HEK293 (cell line): ENCODE measurements around the gene AMZ1.
A peak's percentile ranks its signal among the peaks of the same experiment; 100 is the strongest.

Experiments used
- CTCF ChIA-PET: fragments of 350-600 bp; formaldehyde crosslinking; extraction: SDS; loops from one replicate; lab custom pipeline; 2021; ENCODE audit warnings: antibody characterized with exemption; lab: Yijun Ruan, JAX
- POLR2A ChIA-PET: fragments of 300-600 bp; formaldehyde crosslinking; extraction: SDS; loops from one replicate; lab custom pipeline; 2020; ENCODE audit warnings: antibody characterized with exemption, inconsistent platforms; lab: Yijun Ruan, JAX
- H3K27ac ChIP-seq: fragments of 200-500 bp; sonication (Bioruptor generic); 2 replicates; pipeline ENCODE4 v1.5.1; 2014; ENCODE audit warnings: low read depth, low read length, control low read depth, inconsistent platforms; ENCODE audit errors: extremely low read depth
- H3K36me3 ChIP-seq, 2 experiments: fragments of 200-500 bp in 1 of 2; sonication (Bioruptor generic) in 1 of 2; 1 replicate in 1 of 2; 2 replicates in 1 of 2; pipeline ENCODE4 v1.5.1; 2014 to 2017; ENCODE audit warnings: inconsistent platforms in 2 of 2, low read length in 2 of 2; ENCODE audit not compliant: control insufficient read depth in 2 of 2, insufficient read depth in 1 of 2
- H3K4me1 ChIP-seq: fragments of 200-500 bp; sonication (Bioruptor generic); 2 replicates; pipeline ENCODE4 v1.5.1; 2014; ENCODE audit warnings: mild to moderate bottlenecking, low read length, inconsistent platforms; ENCODE audit not compliant: control insufficient read depth, insufficient read depth
- H3K4me3 ChIP-seq: 2 replicates; pipeline ENCODE4 v1.5.1; 2011; ENCODE audit warnings: low read depth, mild to moderate bottlenecking, control low read depth, low read length, moderate library complexity
- H3K9me3 ChIP-seq: fragments of 200-500 bp; sonication (Bioruptor generic); 2 replicates; pipeline ENCODE4 v1.5.1; 2014; ENCODE audit warnings: low read depth, low read length, inconsistent platforms; ENCODE audit not compliant: control insufficient read depth, insufficient read depth
- FEZF1 ChIP-seq: fragments of 450-650 bp; formaldehyde crosslinking; IDR thresholded peaks from 2 replicates; pipeline ENCODE4 v1.5.1; 2016; ENCODE audit warnings: missing biosample characterization, missing genetic modification characterization
- GLIS2 ChIP-seq: fragments of 450-650 bp; formaldehyde crosslinking; IDR thresholded peaks from 2 replicates; pipeline ENCODE4 v1.5.1; 2016; ENCODE audit warnings: missing biosample characterization, missing genetic modification characterization
- HIC1 ChIP-seq: fragments of 450-650 bp; formaldehyde crosslinking; IDR thresholded peaks from 2 replicates; pipeline ENCODE4 v1.5.1; 2016; ENCODE audit warnings: missing biosample characterization, missing genetic modification characterization
- SCRT1 ChIP-seq: fragments of 450-650 bp; formaldehyde crosslinking; IDR thresholded peaks from 2 replicates; pipeline ENCODE4 v1.5.1; 2016; ENCODE audit warnings: missing biosample characterization, missing genetic modification characterization, borderline replicate concordance
- SP7 ChIP-seq: fragments of 450-650 bp; formaldehyde crosslinking; IDR thresholded peaks from 2 replicates; pipeline ENCODE4 v1.5.1; 2016; ENCODE audit warnings: missing biosample characterization, missing genetic modification characterization
- ZBTB8A ChIP-seq: fragments of 450-650 bp; formaldehyde crosslinking; IDR thresholded peaks from 2 replicates; pipeline ENCODE4 v1.5.1; 2016; ENCODE audit warnings: missing biosample characterization, missing genetic modification characterization
- ZFHX2 ChIP-seq: fragments of 450-650 bp; formaldehyde crosslinking; conservative IDR thresholded peaks from 2 replicates; pipeline ENCODE4 v1.5.1; 2016; ENCODE audit warnings: missing biosample characterization, missing genetic modification characterization
- ZFP3 ChIP-seq: fragments of 450-650 bp; formaldehyde crosslinking; IDR thresholded peaks from 2 replicates; pipeline ENCODE4 v1.5.1; 2016; ENCODE audit warnings: low read depth, missing biosample characterization, missing genetic modification characterization
- ZFP69B ChIP-seq: fragments of 450-650 bp; formaldehyde crosslinking; IDR thresholded peaks from 2 replicates; pipeline ENCODE4 v1.5.1; 2016; ENCODE audit warnings: missing biosample characterization, missing genetic modification characterization
- ZNF140 ChIP-seq: fragments of 450-650 bp; formaldehyde crosslinking; IDR thresholded peaks from 2 replicates; pipeline ENCODE4 v1.5.1; 2016; ENCODE audit warnings: missing biosample characterization, missing genetic modification characterization
- ZNF155 ChIP-seq: fragments of 450-650 bp; formaldehyde crosslinking; IDR thresholded peaks from 2 replicates; pipeline ENCODE4 v1.5.1; 2016; ENCODE audit warnings: missing biosample characterization, missing genetic modification characterization
- ZNF354C ChIP-seq: fragments of 450-650 bp; formaldehyde crosslinking; IDR thresholded peaks from 2 replicates; pipeline ENCODE4 v1.5.1; 2016; ENCODE audit warnings: missing biosample characterization, missing genetic modification characterization, low read depth, borderline replicate concordance
- ZNF366 ChIP-seq: fragments of 450-650 bp; formaldehyde crosslinking; conservative IDR thresholded peaks from 2 replicates; pipeline ENCODE4 v1.5.1; 2016; ENCODE audit warnings: missing biosample characterization, missing genetic modification characterization
- ZNF548 ChIP-seq: fragments of 450-650 bp; formaldehyde crosslinking; IDR thresholded peaks from 2 replicates; pipeline ENCODE4 v1.5.1; 2016; ENCODE audit warnings: missing biosample characterization, missing genetic modification characterization
- ZNF654 ChIP-seq: fragments of 450-650 bp; formaldehyde crosslinking; IDR thresholded peaks from 2 replicates; pipeline ENCODE4 v1.5.1; 2016; ENCODE audit warnings: low read depth, missing biosample characterization, missing genetic modification characterization
- ZNF701 ChIP-seq: fragments of 450-650 bp; formaldehyde crosslinking; IDR thresholded peaks from 2 replicates; pipeline ENCODE4 v1.5.1; 2016; ENCODE audit warnings: missing biosample characterization, missing genetic modification characterization
- ZNF704 ChIP-seq: fragments of 450-650 bp; formaldehyde crosslinking; IDR thresholded peaks from 2 replicates; pipeline ENCODE4 v1.5.1; 2016; ENCODE audit warnings: missing biosample characterization, missing genetic modification characterization
- ZNF843 ChIP-seq: fragments of 450-650 bp; formaldehyde crosslinking; IDR thresholded peaks from 2 replicates; pipeline ENCODE4 v1.5.1; 2016; ENCODE audit warnings: missing biosample characterization, missing genetic modification characterization
- TF ChIP-seq, protein P1 (sequence below): fragments of 450-650 bp; formaldehyde crosslinking; IDR thresholded peaks from 2 replicates; pipeline ENCODE4 v1.5.1; 2017; ENCODE audit warnings: missing biosample characterization, missing genetic modification characterization
- TF ChIP-seq, protein P2 (sequence below): fragments of 450-650 bp; formaldehyde crosslinking; IDR thresholded peaks from 2 replicates; pipeline ENCODE4 v1.5.1; 2016; ENCODE audit warnings: missing biosample characterization, missing genetic modification characterization
- TF ChIP-seq, protein P3 (sequence below): fragments of 450-650 bp; formaldehyde crosslinking; IDR thresholded peaks from 2 replicates; pipeline ENCODE4 v1.5.1; 2016; ENCODE audit warnings: missing biosample characterization, missing genetic modification characterization, low read depth
- TF ChIP-seq, protein P4 (sequence below): fragments of 450-650 bp; formaldehyde crosslinking; IDR thresholded peaks from 2 replicates; pipeline ENCODE4 v1.5.1; 2016; ENCODE audit warnings: missing biosample characterization, missing genetic modification characterization
- TF ChIP-seq, protein P5 (sequence below): fragments of 450-650 bp; formaldehyde crosslinking; IDR thresholded peaks from 2 replicates; pipeline ENCODE4 v1.5.1; 2017; ENCODE audit warnings: missing biosample characterization, missing genetic modification characterization

The AMZ1 gene

GRCh38 chr7:2758673-2759616, 70.9 kb downstream of the AMZ1 start:
- ChIA-PET CTCF (interaction anchor here (0.5 to 1.0 kb wide), 4 partner anchors 19 to 115 kb away, joined by 3 to 6 read pairs (median 4); no protein-coding TSS in a partner anchor), POLR2A (interaction anchor here (0.9 kb wide), 1 partner anchor 63 kb away, joined by 3 read pairs; no protein-coding TSS in a partner anchor)
- Histone ChIP-seq H3K9me3 (no peaks in the 10 kb centered on the region), H3K4me1 (peaks cover 6% of the 10 kb centered on the region), H3K27ac (peak overlapping the region; percentile 45), H3K36me3 (no peaks in the 10 kb centered on the region), H3K4me3 (no peak overlapping the region)
- peak; percentile 43 for TF ChIP-seq ZNF654
- TF ChIP-seq, protein P1, sequence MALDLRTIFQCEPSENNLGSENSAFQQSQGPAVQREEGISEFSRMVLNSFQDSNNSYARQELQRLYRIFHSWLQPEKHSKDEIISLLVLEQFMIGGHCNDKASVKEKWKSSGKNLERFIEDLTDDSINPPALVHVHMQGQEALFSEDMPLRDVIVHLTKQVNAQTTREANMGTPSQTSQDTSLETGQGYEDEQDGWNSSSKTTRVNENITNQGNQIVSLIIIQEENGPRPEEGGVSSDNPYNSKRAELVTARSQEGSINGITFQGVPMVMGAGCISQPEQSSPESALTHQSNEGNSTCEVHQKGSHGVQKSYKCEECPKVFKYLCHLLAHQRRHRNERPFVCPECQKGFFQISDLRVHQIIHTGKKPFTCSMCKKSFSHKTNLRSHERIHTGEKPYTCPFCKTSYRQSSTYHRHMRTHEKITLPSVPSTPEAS (tag by site-specific recombination), result no peak
- TF ChIP-seq ZNF366 (tag by site-specific recombination), result peak; percentile 33; the same call in 1 of the 2 replicates
- peak; percentile 78 for TF ChIP-seq ZBTB8A (tag by site-specific recombination)
- TF ChIP-seq ZFP69B (tag by site-specific recombination), result no peak
- TF ChIP-seq, protein P2, sequence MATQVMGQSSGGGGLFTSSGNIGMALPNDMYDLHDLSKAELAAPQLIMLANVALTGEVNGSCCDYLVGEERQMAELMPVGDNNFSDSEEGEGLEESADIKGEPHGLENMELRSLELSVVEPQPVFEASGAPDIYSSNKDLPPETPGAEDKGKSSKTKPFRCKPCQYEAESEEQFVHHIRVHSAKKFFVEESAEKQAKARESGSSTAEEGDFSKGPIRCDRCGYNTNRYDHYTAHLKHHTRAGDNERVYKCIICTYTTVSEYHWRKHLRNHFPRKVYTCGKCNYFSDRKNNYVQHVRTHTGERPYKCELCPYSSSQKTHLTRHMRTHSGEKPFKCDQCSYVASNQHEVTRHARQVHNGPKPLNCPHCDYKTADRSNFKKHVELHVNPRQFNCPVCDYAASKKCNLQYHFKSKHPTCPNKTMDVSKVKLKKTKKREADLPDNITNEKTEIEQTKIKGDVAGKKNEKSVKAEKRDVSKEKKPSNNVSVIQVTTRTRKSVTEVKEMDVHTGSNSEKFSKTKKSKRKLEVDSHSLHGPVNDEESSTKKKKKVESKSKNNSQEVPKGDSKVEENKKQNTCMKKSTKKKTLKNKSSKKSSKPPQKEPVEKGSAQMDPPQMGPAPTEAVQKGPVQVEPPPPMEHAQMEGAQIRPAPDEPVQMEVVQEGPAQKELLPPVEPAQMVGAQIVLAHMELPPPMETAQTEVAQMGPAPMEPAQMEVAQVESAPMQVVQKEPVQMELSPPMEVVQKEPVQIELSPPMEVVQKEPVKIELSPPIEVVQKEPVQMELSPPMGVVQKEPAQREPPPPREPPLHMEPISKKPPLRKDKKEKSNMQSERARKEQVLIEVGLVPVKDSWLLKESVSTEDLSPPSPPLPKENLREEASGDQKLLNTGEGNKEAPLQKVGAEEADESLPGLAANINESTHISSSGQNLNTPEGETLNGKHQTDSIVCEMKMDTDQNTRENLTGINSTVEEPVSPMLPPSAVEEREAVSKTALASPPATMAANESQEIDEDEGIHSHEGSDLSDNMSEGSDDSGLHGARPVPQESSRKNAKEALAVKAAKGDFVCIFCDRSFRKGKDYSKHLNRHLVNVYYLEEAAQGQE (tag by site-specific recombination), result peak; percentile 76
- TF ChIP-seq, protein P3, sequence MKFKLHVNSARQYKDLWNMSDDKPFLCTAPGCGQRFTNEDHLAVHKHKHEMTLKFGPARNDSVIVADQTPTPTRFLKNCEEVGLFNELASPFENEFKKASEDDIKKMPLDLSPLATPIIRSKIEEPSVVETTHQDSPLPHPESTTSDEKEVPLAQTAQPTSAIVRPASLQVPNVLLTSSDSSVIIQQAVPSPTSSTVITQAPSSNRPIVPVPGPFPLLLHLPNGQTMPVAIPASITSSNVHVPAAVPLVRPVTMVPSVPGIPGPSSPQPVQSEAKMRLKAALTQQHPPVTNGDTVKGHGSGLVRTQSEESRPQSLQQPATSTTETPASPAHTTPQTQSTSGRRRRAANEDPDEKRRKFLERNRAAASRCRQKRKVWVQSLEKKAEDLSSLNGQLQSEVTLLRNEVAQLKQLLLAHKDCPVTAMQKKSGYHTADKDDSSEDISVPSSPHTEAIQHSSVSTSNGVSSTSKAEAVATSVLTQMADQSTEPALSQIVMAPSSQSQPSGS, result no peak
- TF ChIP-seq ZNF843 (tag by site-specific recombination), result no peak
- TF ChIP-seq SCRT1 (tag by site-specific recombination), result no peak
- TF ChIP-seq, protein P4, sequence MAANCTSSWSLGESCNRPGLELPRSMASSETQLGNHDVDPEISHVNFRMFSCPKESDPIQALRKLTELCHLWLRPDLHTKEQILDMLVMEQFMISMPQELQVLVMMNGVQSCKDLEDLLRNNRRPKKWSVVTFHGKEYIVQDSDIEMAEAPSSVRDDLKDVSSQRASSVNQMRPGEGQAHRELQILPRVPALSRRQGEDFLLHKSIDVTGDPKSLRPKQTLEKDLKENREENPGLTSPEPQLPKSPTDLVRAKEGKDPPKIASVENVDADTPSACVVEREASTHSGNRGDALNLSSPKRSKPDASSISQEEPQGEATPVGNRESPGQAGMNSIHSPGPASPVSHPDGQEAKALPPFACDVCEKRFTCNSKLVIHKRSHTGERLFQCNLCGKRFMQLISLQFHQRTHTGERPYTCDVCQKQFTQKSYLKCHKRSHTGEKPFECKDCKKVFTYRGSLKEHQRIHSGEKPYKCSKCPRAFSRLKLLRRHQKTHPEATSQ, result no peak
- TF ChIP-seq, protein P5, sequence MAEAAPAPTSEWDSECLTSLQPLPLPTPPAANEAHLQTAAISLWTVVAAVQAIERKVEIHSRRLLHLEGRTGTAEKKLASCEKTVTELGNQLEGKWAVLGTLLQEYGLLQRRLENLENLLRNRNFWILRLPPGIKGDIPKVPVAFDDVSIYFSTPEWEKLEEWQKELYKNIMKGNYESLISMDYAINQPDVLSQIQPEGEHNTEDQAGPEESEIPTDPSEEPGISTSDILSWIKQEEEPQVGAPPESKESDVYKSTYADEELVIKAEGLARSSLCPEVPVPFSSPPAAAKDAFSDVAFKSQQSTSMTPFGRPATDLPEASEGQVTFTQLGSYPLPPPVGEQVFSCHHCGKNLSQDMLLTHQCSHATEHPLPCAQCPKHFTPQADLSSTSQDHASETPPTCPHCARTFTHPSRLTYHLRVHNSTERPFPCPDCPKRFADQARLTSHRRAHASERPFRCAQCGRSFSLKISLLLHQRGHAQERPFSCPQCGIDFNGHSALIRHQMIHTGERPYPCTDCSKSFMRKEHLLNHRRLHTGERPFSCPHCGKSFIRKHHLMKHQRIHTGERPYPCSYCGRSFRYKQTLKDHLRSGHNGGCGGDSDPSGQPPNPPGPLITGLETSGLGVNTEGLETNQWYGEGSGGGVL, result no peak
- no peak; the same call in 1 of the 2 replicates for TF ChIP-seq ZNF140
- 0 out of 2 replicates have a peak, but pooled peaks have one; percentile 47 for TF ChIP-seq ZNF354C (tag by site-specific recombination)
- TF ChIP-seq GLIS2 (tag by site-specific recombination), result no peak
- no peak for TF ChIP-seq ZNF701
- TF ChIP-seq ZNF548 (tag by site-specific recombination), result no peak
- 0 out of 2 replicates have a peak, but pooled peaks have one; percentile 30 for TF ChIP-seq ZFP3 (tag by site-specific recombination)
- TF ChIP-seq SP7, result no peak
- 0 out of 2 replicates have a peak, but pooled peaks have one; percentile 15 for TF ChIP-seq ZNF704
- TF ChIP-seq ZFHX2, result no peak
- no peak for TF ChIP-seq FEZF1 (tag by site-specific recombination)
- TF ChIP-seq ZNF155 (tag by site-specific recombination), result no peak
- no peak for TF ChIP-seq HIC1 (tag by site-specific recombination)
